Activated naive CD4-positive, alpha-beta T cell treated with anti-CD3 and anti-CD28 coated beads, Interleukin-2, amount 10 ng/mL, durations not matched to agents 7 days and 5 days (primary cell): ENCODE data around the gene HTR1B.

Experiments used
- CTCF ChIA-PET: fragments of 350-600 bp; sonication (Branson Sonifier 250); formaldehyde crosslinking; loops from one replicate; lab custom pipeline; 2021; ENCODE audit warnings: antibody characterized with exemption; lab: Charles Lee
- DNase-seq: peaks from one replicate; pipeline ENCODE4 v3.0.0-alpha.2; 2020
- H3K27ac Mint-ChIP-seq: one replicate; pipeline ENCODE4 v1.8.0; 2021; ENCODE audit warnings: mild to moderate bottlenecking, moderate library complexity, mixed read lengths
- H3K27me3 Mint-ChIP-seq: one replicate; pipeline ENCODE4 v1.8.0; 2021; ENCODE audit warnings: mild to moderate bottlenecking, mixed read lengths
- H3K36me3 Mint-ChIP-seq: one replicate; pipeline ENCODE4 v1.8.0; 2021; ENCODE audit warnings: mixed read lengths
- H3K4me1 Mint-ChIP-seq: one replicate; pipeline ENCODE4 v1.8.0; 2021; ENCODE audit warnings: mixed read lengths
- H3K4me3 Mint-ChIP-seq: one replicate; pipeline ENCODE4 v1.8.0; 2021; ENCODE audit warnings: mild to moderate bottlenecking, moderate library complexity, mixed read lengths
- H3K9me3 Mint-ChIP-seq: one replicate; pipeline ENCODE4 v1.8.0; 2021; ENCODE audit warnings: mixed read lengths

HTR1B gene

GRCh38 chr6:77464495-77464867, 1.2 kb upstream of the HTR1B start:
- H3K4me3 Mint-ChIP-seq = no peak overlapping the region
- H3K27me3 Mint-ChIP-seq = peaks cover 60% of the 10 kb centered on the region

GRCh38 chr6:77463861-77464494, 687 bp upstream of the HTR1B start:
- no peak for DNase-seq
- Mint-ChIP-seq H3K27ac (no peak overlapping the region), H3K27me3 (peaks cover 60% of the 10 kb centered on the region), H3K4me3 (no peak overlapping the region), H3K9me3 (peaks cover 3% of the 10 kb centered on the region), H3K4me1 (peaks cover 22% of the 10 kb centered on the region), H3K36me3 (no peaks in the 10 kb centered on the region)
- CTCF ChIA-PET = no interaction called here

More at GRCh38 chr6:77464495-77464867, 1.2 kb upstream of the HTR1B start:
- Mint-ChIP-seq H3K36me3 (no peaks in the 10 kb centered on the region), H3K9me3 (peaks cover 3% of the 10 kb centered on the region), H3K4me1 (peaks cover 22% of the 10 kb centered on the region), H3K27ac (no peak overlapping the region)
- DNase-seq = no peak
- CTCF ChIA-PET = no interaction called here

- H3K4me1 Mint-ChIP-seq = peaks cover 22% of the 10 kb centered on the region
- H3K4me3 Mint-ChIP-seq = peak overlapping the region; percentile 18
- peaks cover 3% of the 10 kb centered on the region for H3K9me3 Mint-ChIP-seq
- CTCF ChIA-PET = no interaction called here
- H3K27me3 Mint-ChIP-seq = peaks cover 60% of the 10 kb centered on the region
- DNase-seq = no peak
- H3K27ac Mint-ChIP-seq = no peak overlapping the region
- H3K36me3 Mint-ChIP-seq = no peaks in the 10 kb centered on the region
Measured at GRCh38 chr6:77462359-77463307, 658 bp downstream of the HTR1B start.

- CTCF ChIA-PET = no interaction called here
- peaks cover 20% of the 10 kb centered on the region for H3K4me1 Mint-ChIP-seq
Measured at GRCh38 chr6:77461796-77462195, 1.5 kb downstream of the HTR1B start.

GRCh38 chr6:77458421-77458820, 4.9 kb downstream of the HTR1B start:
- Mint-ChIP-seq H3K27ac (no peak overlapping the region), H3K27me3 (peaks cover 18% of the 10 kb centered on the region), H3K4me1 (peaks cover 11% of the 10 kb centered on the region), H3K4me3 (no peak overlapping the region), H3K9me3 (no peaks in the 10 kb centered on the region), H3K36me3 (no peaks in the 10 kb centered on the region)
- CTCF ChIA-PET = interaction anchor here (1.5 to 1.7 kb wide), 2 partner anchors 8 to 1565 kb away, joined by 6 read pairs; no protein-coding TSS in a partner anchor
- no peak for DNase-seq

More at GRCh38 chr6:77461796-77462195, 1.5 kb downstream of the HTR1B start:
- Mint-ChIP-seq H3K36me3 (no peaks in the 10 kb centered on the region), H3K27me3 (peaks cover 52% of the 10 kb centered on the region), H3K27ac (no peak overlapping the region), H3K4me3 (no peak overlapping the region), H3K9me3 (peaks cover 2% of the 10 kb centered on the region)
- no peak for DNase-seq

GRCh38 chr6:77457720-77458349, 5.5 kb downstream of the HTR1B start:
- Mint-ChIP-seq H3K27me3 (peaks cover 13% of the 10 kb centered on the region), H3K9me3 (no peaks in the 10 kb centered on the region), H3K36me3 (no peaks in the 10 kb centered on the region), H3K4me3 (no peak overlapping the region), H3K4me1 (peaks cover 8% of the 10 kb centered on the region), H3K27ac (no peak overlapping the region)
- CTCF ChIA-PET = interaction anchor here (0.8 to 1.7 kb wide), 4 partner anchors 9 to 1565 kb away, joined by 3 to 7 read pairs (median 6); no protein-coding TSS in a partner anchor
- peak; percentile 53 for DNase-seq

GRCh38 chr6:77456531-77457248, 6.6 kb downstream of the HTR1B start:
- Mint-ChIP-seq H3K9me3 (no peaks in the 10 kb centered on the region), H3K27ac (no peak overlapping the region), H3K36me3 (no peaks in the 10 kb centered on the region), H3K4me1 (no peaks in the 10 kb centered on the region), H3K27me3 (peaks cover 1% of the 10 kb centered on the region), H3K4me3 (no peak overlapping the region)
- CTCF ChIA-PET = interaction anchor here (0.8 to 1.7 kb wide), 4 partner anchors 10 to 1563 kb away, joined by 3 to 7 read pairs (median 6); no protein-coding TSS in a partner anchor
- no peak for DNase-seq

GRCh38 chr6:77455271-77455670, 8.0 kb downstream of the HTR1B start:
- no peaks in the 10 kb centered on the region for H3K9me3 Mint-ChIP-seq
- H3K4me3 Mint-ChIP-seq = no peak overlapping the region
- H3K36me3 Mint-ChIP-seq = no peaks in the 10 kb centered on the region
- H3K27ac Mint-ChIP-seq = no peak overlapping the region
- no peaks in the 10 kb centered on the region for H3K4me1 Mint-ChIP-seq
- no peak for DNase-seq
- CTCF ChIA-PET = interaction anchor here (1.3 kb wide), 1 partner anchor 12 kb away, joined by 3 read pairs; no protein-coding TSS in a partner anchor
- no peaks in the 10 kb centered on the region for H3K27me3 Mint-ChIP-seq

GRCh38 chr6:77454386-77454785, 8.9 kb downstream of the HTR1B start:
- Mint-ChIP-seq H3K27me3 (no peaks in the 10 kb centered on the region), H3K4me1 (no peaks in the 10 kb centered on the region), H3K27ac (no peak overlapping the region), H3K36me3 (no peaks in the 10 kb centered on the region), H3K4me3 (no peak overlapping the region), H3K9me3 (no peaks in the 10 kb centered on the region)
- CTCF ChIA-PET = no interaction called here
- no peak for DNase-seq

GRCh38 chr6:77451466-77451865, 11.8 kb downstream of the HTR1B start:
- CTCF ChIA-PET = no interaction called here
- H3K4me3 Mint-ChIP-seq = no peak overlapping the region
- H3K36me3 Mint-ChIP-seq = no peaks in the 10 kb centered on the region
- H3K4me1 Mint-ChIP-seq = no peaks in the 10 kb centered on the region
- no peaks in the 10 kb centered on the region for H3K27me3 Mint-ChIP-seq
- no peaks in the 10 kb centered on the region for H3K9me3 Mint-ChIP-seq
- no peak overlapping the region for H3K27ac Mint-ChIP-seq
- no peak for DNase-seq

- Mint-ChIP-seq H3K4me1 (no peaks in the 10 kb centered on the region), H3K27ac (no peak overlapping the region), H3K4me3 (no peak overlapping the region), H3K27me3 (no peaks in the 10 kb centered on the region), H3K36me3 (no peaks in the 10 kb centered on the region), H3K9me3 (no peaks in the 10 kb centered on the region)
- CTCF ChIA-PET = no interaction called here
- no peak for DNase-seq
Measured at GRCh38 chr6:77450924-77451323, 12.4 kb downstream of the HTR1B start.

GRCh38 chr6:77448546-77448945, 14.7 kb downstream of the HTR1B start:
- Mint-ChIP-seq H3K4me1 (no peaks in the 10 kb centered on the region), H3K27me3 (no peaks in the 10 kb centered on the region), H3K27ac (no peak overlapping the region), H3K36me3 (no peaks in the 10 kb centered on the region), H3K4me3 (no peak overlapping the region), H3K9me3 (no peaks in the 10 kb centered on the region)
- no peak for DNase-seq
- CTCF ChIA-PET = no interaction called here

- Mint-ChIP-seq H3K27me3 (no peaks in the 10 kb centered on the region), H3K36me3 (no peaks in the 10 kb centered on the region), H3K27ac (no peak overlapping the region), H3K9me3 (no peaks in the 10 kb centered on the region), H3K4me3 (no peak overlapping the region), H3K4me1 (no peaks in the 10 kb centered on the region)
- CTCF ChIA-PET = no interaction called here
- no peak for DNase-seq
Measured at GRCh38 chr6:77447254-77447653, 16.0 kb downstream of the HTR1B start.

GRCh38 chr6:77446249-77446648, 17.0 kb downstream of the HTR1B start:
- Mint-ChIP-seq H3K36me3 (no peaks in the 10 kb centered on the region), H3K4me1 (no peaks in the 10 kb centered on the region), H3K4me3 (no peak overlapping the region), H3K27ac (no peak overlapping the region), H3K9me3 (no peaks in the 10 kb centered on the region), H3K27me3 (no peaks in the 10 kb centered on the region)
- CTCF ChIA-PET = no interaction called here
- no peak for DNase-seq
